ENCODE results near the gene WNT2B.

The WNT2B gene

GRCh38 chr1:112504661-112505399 is 3.9 kb upstream of the WNT2B start:
- no peak for DNase-seq (ENCODE audit: low read depth)

- DNase-seq (ENCODE audit: low read depth), result no peak
Observed at GRCh38 chr1:112505400-112505785, 3.4 kb upstream of the WNT2B start.

GRCh38 chr1:112505878-112506277 is 2.9 kb upstream of the WNT2B start:
- no peak for DNase-seq (ENCODE audit: low read depth)

- DNase-seq (ENCODE audit: low read depth), result no peak
Observed at GRCh38 chr1:112506306-112506705, 2.5 kb upstream of the WNT2B start.

- no peak for DNase-seq (ENCODE audit: low read depth)
Observed at GRCh38 chr1:112506731-112507130, 2.0 kb upstream of the WNT2B start.

- DNase-seq (ENCODE audit: low read depth), result no peak
Observed at GRCh38 chr1:112507336-112507735, 1.4 kb upstream of the WNT2B start.

- DNase-seq (ENCODE audit: low read depth), result no peak
Observed at GRCh38 chr1:112507921-112508277, 866 bp upstream of the WNT2B start.

GRCh38 chr1:112509005-112509659 is 367 bp downstream of the WNT2B start:
- no peak for DNase-seq (ENCODE audit: low read depth)

- no peak for DNase-seq (ENCODE audit: low read depth)
Observed at GRCh38 chr1:112509660-112510178, 954 bp downstream of the WNT2B start.

- DNase-seq (ENCODE audit: low read depth), result no peak
Observed at GRCh38 chr1:112510340-112510739, 1.6 kb downstream of the WNT2B start.

GRCh38 chr1:112511897-112512296 is 3.1 kb downstream of the WNT2B start:
- DNase-seq (ENCODE audit: low read depth), result no peak

- DNase-seq (ENCODE audit: low read depth), result no peak
Observed at GRCh38 chr1:112513112-112513870, 4.5 kb downstream of the WNT2B start.

- DNase-seq (ENCODE audit: low read depth), result no peak
Observed at GRCh38 chr1:112514901-112515300, 6.1 kb downstream of the WNT2B start.

- no peak for DNase-seq (ENCODE audit: low read depth)
Observed at GRCh38 chr1:112515311-112516009, 6.7 kb downstream of the WNT2B start.

- no peak for DNase-seq (ENCODE audit: low read depth)
Observed at GRCh38 chr1:112516141-112516540, 7.4 kb downstream of the WNT2B start.

GRCh38 chr1:112517231-112517630 is 8.5 kb downstream of the WNT2B start:
- DNase-seq (ENCODE audit: low read depth), result no peak

- no peak for DNase-seq (ENCODE audit: low read depth)
Observed at GRCh38 chr1:112517646-112518045, 8.9 kb downstream of the WNT2B start.

GRCh38 chr1:112518186-112518585 is 9.4 kb downstream of the WNT2B start:
- DNase-seq (ENCODE audit: low read depth), result no peak

GRCh38 chr1:112520166-112520565 is 11.4 kb downstream of the WNT2B start:
- no peak for DNase-seq (ENCODE audit: low read depth)

- no peak for DNase-seq (ENCODE audit: low read depth)
Observed at GRCh38 chr1:112522621-112523020, 13.9 kb downstream of the WNT2B start.

- DNase-seq (ENCODE audit: low read depth), result no peak
Observed at GRCh38 chr1:112524251-112524650, 15.5 kb downstream of the WNT2B start.

- DNase-seq (ENCODE audit: low read depth), result no peak
Observed at GRCh38 chr1:112524986-112525385, 16.2 kb downstream of the WNT2B start.

All from activated T-cell treated with anti-CD3 and anti-CD28 coated beads for 48 hours (primary cell).